IPS DF 4.7 (cell line): Measurements from ENCODE around the gene RCOR1.

Experiments
- DNase-seq: peaks from one replicate; pipeline ENCODE4 v3.0.0-alpha.2; 2013; ENCODE audit warnings: low spot score; ENCODE audit errors: extremely low read depth

The RCOR1 gene

GRCh38 chr14:102711946-102712345 is 119.5 kb downstream of the RCOR1 start:
- no peak for DNase-seq

GRCh38 chr14:102717276-102717675 is 124.8 kb downstream of the RCOR1 start:
- DNase-seq = no peak

- DNase-seq = no peak
Measured at GRCh38 chr14:102722646-102723045, 130.2 kb downstream of the RCOR1 start.

GRCh38 chr14:102723650-102724049 is 131.2 kb downstream of the RCOR1 start:
- DNase-seq = no peak

- DNase-seq = no peak
Measured at GRCh38 chr14:102726191-102726949, 133.9 kb downstream of the RCOR1 start.

GRCh38 chr14:102727336-102728095 is 135.1 kb downstream of the RCOR1 start:
- DNase-seq = no peak

GRCh38 chr14:102728501-102728900 is 136.1 kb downstream of the RCOR1 start:
- no peak for DNase-seq

GRCh38 chr14:102729268-102729667 is 136.8 kb downstream of the RCOR1 start:
- DNase-seq = no peak

- no peak for DNase-seq
Measured at GRCh38 chr14:102729825-102730224, 137.4 kb downstream of the RCOR1 start.

GRCh38 chr14:102731101-102731870 is 138.8 kb downstream of the RCOR1 start:
- DNase-seq = no peak

GRCh38 chr14:102731871-102732800 is 139.7 kb downstream of the RCOR1 start:
- DNase-seq = no peak

- DNase-seq = no peak
Measured at GRCh38 chr14:102732924-102733323, 140.5 kb downstream of the RCOR1 start.

- no peak for DNase-seq
Measured at GRCh38 chr14:102733326-102733725, 140.9 kb downstream of the RCOR1 start.

- DNase-seq = no peak
Measured at GRCh38 chr14:102734436-102734835, 142.0 kb downstream of the RCOR1 start.

GRCh38 chr14:102736956-102737355 is 144.5 kb downstream of the RCOR1 start:
- DNase-seq = no peak

GRCh38 chr14:102737402-102738372 is 145.2 kb downstream of the RCOR1 start:
- no peak for DNase-seq

- no peak for DNase-seq
Measured at GRCh38 chr14:102738373-102739189, 146.1 kb downstream of the RCOR1 start.

- DNase-seq = no peak
Measured at GRCh38 chr14:102739190-102739469, 146.7 kb downstream of the RCOR1 start.
